HG03354 (cell line): ENCODE measurements around the gene BBOX1.
"Not testable (repeated sequence)": the region's sequence is repeated elsewhere in the genome, so short reads cannot be mapped to it uniquely, and the experiment has no call there.

ENCODE experiments used
- ATAC-seq: cut with Tn5 transposase; IDR thresholded peaks from one replicate; pipeline ENCODE4 v1.9.1; 2021; ENCODE audit warnings: mild to moderate bottlenecking; ENCODE audit not compliant: unreplicated experiment, poor library complexity, severe bottlenecking

BBOX1 gene

DNA sequence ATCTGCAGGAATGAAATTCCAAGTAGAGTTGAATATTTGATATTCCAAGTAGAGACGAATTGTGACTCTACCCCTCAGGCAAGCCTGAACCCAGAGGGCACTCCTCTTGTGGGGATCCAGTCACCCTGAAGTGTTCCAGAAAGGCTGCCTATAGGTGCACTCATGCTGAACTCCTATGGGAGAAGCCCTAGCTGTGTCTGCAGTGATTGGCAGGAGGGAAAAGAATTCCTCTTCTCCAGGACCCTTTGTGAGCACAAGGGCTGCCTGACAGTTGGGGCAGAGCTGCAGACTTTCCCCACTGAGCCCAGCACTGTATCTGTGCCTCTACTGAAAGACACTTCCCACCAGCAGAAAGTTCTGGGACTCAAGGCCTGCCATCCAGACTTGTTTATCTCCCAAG lies 35.0 kb downstream of the BBOX1 start:
- ATAC-seq: no peak

DNA sequence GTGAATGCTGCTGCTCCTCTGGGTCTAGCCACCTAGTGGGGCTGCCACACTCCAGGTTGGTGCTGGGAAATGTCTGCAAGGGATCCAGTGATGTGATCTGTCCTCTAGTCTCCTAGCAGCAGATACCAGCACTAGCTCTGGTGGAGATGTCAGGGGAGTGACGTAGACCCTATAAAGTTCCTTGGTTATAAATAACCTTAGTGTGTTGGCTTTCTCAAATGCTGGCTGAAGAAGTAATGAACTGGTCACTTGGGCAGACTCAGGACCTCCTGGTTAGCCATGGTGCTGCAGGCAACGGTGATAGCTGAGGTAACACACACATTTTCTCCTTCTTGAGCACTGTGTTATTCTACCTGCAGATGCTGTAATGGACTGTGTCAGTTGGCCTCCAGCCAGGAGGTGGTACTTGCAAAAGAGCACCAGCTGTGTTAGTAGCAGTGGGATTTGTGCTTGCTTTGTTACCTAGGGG lies 35.5 kb downstream of the BBOX1 start:
- no peak for ATAC-seq

DNA sequence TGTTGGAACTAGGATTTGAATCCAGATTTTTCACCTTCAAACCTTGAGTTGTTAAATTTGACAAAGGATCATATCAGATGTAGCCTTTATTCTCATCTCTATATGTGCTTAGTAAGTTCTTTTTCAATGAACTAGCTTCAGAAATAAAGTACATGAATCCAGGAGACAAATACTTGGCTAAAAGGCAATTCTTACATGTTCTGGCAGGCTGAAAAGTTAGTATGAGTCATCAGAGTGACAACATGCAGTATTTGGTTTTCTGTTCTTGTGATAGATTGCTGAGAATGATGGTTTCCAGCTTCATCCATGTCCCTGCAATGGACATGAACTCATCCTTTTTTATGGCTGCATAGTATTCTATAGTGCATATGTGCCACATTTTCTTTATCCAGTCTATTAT lies 40.4 kb downstream of the BBOX1 start:
- no peak for ATAC-seq

DNA sequence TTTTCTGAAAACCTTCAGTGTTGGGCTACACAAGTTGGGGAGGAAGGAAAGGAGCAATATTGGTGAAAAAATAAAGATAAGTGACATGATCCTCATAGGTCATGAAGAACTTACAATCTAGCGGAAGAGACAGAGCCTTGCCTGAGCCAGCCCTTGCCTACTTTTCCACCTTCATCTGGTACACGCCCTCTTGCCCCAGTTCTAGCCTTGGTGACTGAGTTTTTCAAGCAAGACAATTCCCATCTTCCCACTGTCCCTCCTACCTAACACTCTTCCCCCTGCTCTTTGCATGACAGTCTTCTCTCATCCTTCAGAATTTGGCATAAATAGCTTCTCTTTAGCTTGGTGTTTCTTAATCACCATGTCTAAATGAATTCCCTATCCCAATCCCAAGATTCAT lies 42.6 kb downstream of the BBOX1 start:
- no peak for ATAC-seq

DNA sequence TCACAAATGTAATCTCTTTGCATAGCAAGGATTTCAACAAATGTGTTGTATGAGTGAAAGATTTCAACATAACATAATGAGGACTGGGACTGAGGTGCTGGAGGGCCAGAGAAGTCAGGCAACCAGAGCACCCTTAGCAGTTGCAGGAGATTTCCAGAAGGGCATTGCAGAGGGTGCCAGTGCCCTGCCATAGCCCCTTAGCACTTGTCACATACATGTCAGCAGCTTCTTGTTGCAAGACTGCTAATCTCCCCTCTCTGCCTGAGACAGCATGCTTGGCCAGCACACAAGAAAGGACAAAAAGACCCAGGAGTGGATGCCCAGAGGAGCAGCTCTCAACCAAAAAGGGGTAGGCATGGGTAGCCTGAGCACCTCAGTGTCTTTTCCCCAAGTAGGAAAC lies 43.2 kb downstream of the BBOX1 start:
- no peak for ATAC-seq

DNA sequence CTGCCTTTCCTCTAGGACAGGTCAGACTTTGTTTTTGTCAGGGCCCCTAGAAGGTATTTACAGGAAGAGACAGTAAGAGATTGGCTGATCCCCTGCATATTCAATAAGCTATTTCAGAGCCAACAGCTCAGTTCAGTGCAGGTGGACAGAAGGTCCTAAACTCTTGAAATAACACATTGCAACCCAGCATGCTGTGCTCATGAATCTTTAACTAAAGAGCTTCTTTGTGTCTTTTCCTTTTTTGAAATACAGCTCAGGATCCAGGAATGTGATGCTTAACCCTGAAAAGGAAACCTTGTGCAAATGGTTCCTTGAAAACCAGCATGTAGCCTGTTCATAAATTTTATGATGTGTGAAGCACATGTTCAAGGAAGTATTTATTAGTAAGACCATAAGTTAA lies 43.9 kb downstream of the BBOX1 start:
- ATAC-seq: no peak

DNA sequence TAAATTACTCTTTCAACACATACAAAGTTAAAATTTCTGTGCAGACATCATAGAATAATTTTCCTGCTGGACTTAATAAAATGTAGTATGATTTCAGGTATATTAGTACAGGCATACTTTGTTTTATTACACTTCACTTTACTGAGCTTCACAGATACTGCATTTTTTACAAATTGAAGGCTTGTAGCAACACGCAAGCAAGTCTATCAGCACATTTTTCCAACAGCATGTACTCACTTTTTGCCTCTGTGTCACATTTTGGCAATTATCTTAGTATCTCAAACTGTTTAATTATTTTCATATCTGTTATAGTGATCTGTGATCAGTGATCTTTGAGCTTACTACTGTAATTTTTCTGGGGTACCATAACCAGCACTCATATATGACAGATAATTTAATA lies 44.5 kb downstream of the BBOX1 start:
- ATAC-seq: no peak

DNA sequence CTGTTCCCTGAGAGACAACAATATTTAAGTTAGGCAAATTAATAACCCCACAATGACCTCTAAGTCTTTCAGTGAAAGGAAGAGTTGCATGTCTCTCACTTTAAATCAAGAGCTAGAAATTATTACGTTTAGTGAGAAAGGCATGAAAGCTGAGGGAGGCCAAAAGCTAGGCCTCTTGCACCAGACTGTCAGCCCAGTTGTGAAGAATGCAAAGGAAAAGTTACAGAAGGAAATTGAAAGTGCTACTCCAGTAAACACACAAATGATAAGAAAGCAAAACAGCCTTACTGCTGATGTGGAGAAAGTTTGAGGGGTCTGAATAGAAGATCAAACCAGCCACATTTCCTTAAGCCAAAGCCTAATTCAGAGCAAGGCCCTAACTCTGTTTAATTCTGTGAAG lies 45.0 kb downstream of the BBOX1 start:
- ATAC-seq: no peak

DNA sequence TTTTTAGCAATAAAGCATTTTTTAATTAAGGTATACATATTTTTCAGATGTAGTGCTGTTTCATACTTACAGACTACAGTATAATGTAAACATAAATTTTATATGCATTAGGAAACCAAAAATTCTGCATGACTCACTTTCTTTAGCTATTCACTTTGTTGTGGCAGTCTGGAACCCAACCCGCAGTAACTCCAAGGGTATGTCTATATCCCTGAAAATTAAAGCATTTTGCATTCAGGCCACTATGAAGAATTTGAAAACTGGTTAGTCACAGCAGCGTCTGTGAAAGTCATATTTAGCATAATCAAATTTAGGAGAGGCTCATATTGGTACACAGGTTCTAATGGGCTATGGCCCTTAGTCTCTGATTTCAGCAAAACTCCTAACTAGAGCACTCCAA lies 46.8 kb downstream of the BBOX1 start:
- no peak for ATAC-seq

DNA sequence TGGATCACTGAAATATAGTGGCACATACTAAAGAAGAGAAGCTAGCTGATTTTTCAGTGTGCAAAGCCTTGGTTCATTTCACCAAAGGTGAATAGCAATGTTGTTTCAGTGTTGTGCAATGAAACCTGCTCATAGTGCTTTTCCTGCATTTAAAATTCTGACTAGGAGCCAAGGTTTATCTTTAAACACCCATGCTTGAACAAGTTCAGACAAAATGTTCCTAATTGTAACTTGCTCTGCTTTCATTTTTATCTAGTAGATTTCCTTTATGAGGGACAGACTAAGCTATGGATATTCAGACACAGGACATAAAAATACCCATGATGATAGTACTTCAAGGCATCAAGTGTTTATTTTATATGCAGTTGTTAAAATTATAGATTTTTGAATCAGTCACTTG lies 47.7 kb downstream of the BBOX1 start:
- no peak for ATAC-seq

DNA sequence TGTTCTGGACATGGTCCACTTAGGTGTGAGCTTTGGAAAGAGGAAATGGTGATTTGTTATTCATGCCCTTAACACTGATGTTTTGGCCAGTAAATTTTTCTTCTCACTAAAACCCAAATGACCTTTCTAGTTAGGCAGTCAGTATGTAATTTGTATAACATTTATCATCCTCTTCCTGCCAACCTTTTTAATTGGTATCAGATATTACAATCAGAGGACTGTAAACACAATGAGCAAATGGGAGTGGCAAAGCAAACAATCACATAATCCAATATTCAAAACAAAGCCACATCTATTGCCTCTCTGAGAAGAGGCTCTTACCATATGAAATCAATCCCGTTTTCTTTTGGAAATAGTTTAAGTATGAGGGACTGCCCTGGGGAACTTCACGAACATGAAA lies 49.1 kb downstream of the BBOX1 start:
- no peak for ATAC-seq

DNA sequence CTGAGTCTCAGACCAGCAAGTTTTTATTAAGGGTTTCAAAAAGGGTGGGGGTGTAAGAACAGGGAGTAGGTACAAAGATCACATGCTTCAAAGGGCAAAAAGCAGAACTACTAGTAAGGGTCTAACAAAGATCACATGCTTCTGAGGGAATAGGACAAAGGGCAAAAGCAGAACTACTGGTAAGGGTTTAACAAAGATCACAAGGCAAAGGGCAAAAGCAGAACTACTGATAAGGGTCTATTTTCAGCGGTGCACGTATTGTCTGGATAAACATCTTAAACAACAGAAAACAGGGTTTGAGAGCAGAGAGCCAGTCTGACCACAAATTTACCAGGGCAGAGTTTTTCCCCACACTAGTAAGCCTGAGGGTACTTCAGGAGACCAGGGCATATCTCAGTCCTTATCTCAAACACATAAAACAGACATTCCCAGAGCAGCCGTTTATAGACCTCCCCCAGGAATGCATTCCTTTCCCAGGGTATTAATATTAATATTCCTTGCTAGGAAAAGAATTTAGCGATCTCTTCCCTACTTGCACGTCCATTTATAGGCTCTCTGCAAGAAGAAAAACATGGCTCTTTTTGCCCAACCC lies 49.8 kb downstream of the BBOX1 start:
- ATAC-seq: not testable (repeated sequence)

DNA sequence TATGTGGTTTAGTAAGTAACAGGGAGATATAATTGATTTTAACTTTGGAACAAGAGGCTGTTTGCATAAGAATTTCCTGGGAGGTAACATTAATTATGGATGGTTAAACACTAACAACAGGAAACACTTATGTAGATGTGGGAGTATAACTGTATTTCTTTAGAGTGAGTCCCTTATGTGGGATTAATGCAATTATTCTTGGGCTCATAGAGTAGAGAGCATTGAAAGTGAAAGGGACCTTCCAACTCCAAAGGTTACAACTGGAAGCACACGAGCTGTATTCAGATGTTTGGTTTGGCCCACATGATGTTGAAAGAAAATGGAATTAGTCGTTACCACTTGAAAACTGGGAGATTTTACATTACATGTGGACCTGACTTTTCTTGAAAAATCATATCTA lies 53.5 kb downstream of the BBOX1 start:
- ATAC-seq: no peak

DNA sequence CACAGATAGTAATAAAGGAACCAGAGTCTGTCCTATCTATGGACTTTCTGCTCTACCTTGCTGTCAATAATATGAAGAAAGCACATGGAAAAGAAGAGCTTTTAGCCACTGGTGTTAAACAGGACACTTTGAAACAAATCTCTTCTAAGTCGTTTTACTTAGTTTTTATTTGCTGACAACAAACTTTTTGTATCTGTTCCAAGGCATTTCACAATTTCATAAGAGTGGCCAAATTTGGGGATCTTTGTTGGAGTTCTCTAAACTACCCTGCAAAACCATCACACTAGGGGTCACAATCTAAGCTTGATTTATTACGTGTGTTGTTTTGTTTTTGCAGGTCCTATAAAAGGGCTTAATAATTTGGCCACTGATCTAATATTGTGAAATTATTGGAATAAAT lies 54.4 kb downstream of the BBOX1 start:
- no peak for ATAC-seq

DNA sequence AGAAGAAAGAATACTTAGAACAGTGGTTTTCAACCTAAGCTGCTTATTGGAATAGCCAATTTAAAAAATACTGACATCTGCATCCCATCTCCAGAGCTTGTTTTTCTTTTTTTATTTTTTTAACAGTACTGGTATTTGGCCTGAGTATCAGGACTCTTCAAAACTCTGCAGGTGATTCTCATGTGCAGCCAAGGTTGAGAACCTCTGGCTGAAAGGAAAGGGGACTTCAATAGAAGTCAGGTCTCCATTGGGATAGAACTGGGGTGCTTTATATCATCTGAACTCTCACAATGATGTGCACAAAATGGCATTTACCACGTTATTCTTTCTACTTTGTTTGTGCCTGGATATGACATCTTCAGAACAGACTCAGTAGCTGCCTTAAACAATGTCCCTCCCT lies 55.3 kb downstream of the BBOX1 start:
- ATAC-seq: no peak

DNA sequence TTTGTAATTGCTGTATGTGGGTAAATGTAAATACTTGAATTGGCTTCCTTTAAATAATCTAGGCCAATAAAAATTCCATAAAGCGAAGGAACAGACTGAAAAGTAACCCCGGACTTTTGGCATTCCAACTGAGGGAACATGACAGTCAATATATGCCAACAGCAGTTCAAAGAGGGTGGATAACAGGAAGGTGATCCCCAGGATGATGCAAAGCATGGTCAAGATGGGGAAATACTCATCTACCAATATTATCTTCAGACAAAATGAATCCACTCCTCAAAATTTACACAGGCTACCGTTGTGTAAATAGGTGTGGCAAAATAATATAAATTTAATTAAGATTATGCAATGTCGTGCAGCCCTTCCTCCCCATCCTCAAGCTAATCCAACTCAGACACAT lies 56.9 kb downstream of the BBOX1 start:
- no peak for ATAC-seq

DNA sequence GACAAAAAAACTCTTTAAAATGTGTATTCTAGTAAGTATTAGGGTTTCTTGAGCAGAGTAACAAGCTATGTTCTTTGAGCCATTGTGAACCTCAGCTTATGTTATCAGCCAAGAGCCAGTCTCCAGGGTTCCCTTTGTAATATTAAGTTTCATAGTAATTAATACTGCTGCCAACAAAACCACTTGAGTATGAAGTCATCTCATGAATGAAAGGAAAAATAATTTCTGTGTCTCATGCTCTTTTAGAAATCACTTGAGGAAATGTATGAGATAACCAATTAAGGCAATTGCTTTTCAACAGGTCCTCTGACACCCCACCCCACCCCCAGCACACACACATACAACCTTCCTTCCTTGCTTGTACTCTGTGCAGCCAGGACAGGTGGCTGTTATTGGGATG lies 59.9 kb downstream of the BBOX1 start:
- ATAC-seq: no peak

DNA sequence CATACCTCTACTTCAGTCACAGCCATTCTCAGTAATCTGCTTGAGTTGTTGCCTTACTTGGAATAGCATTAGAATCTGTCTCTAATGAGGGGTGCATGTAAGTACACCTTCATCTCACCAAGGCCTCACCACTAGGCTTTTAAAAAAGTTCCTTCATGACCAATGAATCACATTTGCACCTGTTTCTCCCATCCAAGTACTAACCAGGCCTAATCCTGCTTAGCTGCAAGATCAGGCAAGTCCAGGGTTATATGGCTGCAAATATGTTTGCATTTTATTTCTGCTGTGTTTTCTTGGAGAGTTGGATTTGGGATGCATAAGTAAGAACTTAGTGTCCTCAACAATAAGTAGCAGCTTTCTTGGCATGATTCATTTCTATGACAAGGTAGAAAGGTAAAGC lies 66.9 kb downstream of the BBOX1 start:
- ATAC-seq: no peak

DNA sequence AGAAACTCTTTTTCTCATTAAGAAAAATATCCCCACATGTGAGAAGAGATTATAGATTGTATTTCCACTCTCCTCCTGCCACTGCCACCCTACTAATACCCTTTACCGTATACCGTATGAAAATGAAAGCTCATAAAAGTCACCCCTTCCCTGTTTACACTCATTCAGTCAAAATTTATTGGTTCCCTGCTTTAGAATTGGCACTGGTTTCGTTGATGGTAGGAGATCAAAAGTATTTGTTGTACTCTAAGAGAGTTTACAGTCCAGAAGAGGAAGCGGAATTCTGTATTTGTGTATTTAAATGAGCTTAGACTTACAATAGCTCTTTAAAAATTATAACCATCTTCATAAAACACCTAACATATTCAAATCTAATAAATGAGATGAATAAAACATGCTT lies 68.2 kb downstream of the BBOX1 start:
- ATAC-seq: no peak

DNA sequence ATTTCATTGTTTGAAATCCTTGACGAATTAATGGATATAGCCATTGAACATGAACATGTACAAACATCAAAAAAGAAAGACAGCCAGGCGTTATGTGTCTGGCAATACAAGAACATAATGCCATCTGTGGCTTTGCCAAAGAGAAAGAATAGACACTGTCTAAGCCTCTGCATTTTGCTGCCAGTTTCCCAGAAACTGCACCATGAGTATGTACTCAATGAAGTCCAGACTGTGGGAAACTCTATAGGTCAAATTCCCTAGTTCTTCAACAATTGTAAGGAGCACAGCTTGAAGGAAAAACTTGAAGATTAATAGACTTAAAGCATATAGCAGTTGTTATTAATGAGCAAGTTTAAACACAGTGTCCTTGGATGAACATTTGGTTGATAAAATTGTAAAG lies 71.3 kb downstream of the BBOX1 start:
- no peak for ATAC-seq

DNA sequence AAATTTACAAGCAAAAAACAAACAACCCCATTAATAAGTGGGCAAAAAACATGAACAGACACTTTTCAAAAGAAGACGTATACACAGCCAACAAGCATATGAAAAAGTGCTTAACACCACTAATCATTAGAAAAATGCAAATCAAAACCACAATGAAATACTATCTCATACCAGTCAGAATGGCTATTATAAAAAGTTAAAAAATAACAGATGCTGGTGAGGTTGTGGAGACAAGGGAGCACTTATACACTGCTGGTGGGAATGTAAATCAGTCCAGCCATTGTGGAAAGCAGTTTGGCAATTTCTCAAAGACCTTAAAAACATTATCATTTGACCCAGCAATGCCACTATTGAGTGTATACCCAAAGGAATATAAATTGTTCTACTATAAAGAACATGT lies 72.3 kb downstream of the BBOX1 start:
- no peak for ATAC-seq

DNA sequence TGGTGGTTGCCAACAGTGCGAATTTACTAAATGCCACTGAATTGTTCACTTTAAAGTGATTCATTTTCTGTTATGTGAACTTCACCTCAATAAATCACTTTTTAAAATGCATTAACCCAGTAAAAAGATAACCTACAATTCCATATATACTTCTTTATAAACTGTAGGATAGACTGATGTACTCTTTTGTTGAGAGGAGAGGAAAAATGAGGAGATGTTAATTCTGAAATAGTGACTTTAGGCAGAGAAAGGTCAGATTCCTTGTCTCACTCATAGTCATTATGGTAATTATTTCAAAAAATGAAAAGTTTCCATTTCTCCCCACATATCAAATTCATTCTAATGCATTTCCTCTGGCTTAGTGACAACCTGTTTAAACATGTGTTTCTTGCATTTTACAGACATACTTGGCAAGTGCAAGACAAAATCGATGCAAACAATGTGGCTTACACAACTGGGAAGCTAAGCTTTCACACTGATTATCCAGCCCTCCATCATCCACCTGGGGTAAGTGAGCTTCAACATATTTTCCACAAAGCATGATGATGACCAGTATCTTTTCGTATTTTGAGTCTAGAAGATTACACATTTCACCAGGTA lies 74.5 kb downstream of the BBOX1 start:
- no peak for ATAC-seq
